Upper lobe of left lung (tissue), 4 donors: ENCODE measurements around the gene YPEL1.

ENCODE experiments used
- CTCF ChIP-seq, 6 experiments: fragments of 450-650 bp in 4 of 6; fragments of 200-600 bp in 2 of 6; sonication (generic) in 2 of 6; IDR thresholded peaks; one replicate each; pipeline ENCODE4 v1.5.1; 2016 to 2019; ENCODE audit warnings: antibody characterized with exemption in 6 of 6
- EP300 ChIP-seq, 4 donors: sonication (generic); formaldehyde crosslinking; IDR thresholded peaks; one replicate each; pipeline ENCODE4 v1.5.1; 2017; ENCODE audit warnings: antibody characterized with exemption in 4 of 4, control low read depth in 2 of 4
- POLR2A ChIP-seq, 4 donors: fragments of 450-650 bp; IDR thresholded peaks; one replicate each; pipeline ENCODE4 v1.5.1; 2016 to 2017; ENCODE audit warnings: antibody characterized with exemption in 4 of 4, mild to moderate bottlenecking in 2 of 4
- POLR2AphosphoS5 ChIP-seq, 2 donors: sonication (generic); formaldehyde crosslinking; IDR thresholded peaks; one replicate each; pipeline ENCODE4 v1.5.1; 2017; ENCODE audit warnings: antibody characterized with exemption in 2 of 2

DNA sequence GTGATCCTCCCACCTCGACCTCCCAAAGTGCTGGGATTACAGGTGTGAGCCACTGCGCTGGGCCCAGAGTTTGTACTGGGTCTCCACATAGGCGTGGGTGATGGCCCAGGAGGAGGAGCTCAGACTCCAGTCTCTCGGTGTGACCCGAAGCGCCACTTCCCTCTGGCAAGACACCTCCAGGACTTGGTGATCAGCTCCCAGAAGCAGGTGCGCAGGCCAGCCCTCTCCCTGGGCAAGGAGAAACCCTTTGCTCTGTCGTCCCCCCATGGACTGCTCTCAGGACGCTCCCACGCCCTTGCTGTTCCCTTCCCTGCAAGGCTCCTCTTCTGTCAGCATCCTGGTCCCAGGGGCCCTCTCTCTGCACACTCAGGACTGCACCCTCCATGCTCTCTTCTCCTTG lies 5.5 kb upstream of the YPEL1 start:
- TF ChIP-seq CTCF (IDR thresholded peaks at IDR 0.05), result no peak
- no peak for TF ChIP-seq POLR2A (IDR thresholded peaks at IDR 0.05)
- TF ChIP-seq EP300 (IDR thresholded peaks at IDR 0.05), result no peak
- no peak for TF ChIP-seq POLR2AphosphoS5 (IDR thresholded peaks at IDR 0.05)
